ENCODE results near the gene FN3KRP.

The FN3KRP gene

GRCh38 chr17:82703036-82703745 is 13.3 kb upstream of the FN3KRP start:
- TF ChIP-seq CTCF (conservative IDR thresholded peaks at IDR 0.05; ENCODE audit: low read depth, low read length) = no peak
- no peak for DNase-seq (ENCODE audit: low read depth)

GRCh38 chr17:82703935-82704865 is 12.3 kb upstream of the FN3KRP start:
- DNase-seq (ENCODE audit: low read depth) = no peak
- no peak for TF ChIP-seq CTCF (conservative IDR thresholded peaks at IDR 0.05; ENCODE audit: low read depth, low read length)
- no peak overlapping the region for H3K4me3 ChIP-seq (ENCODE audit: low read depth, low read length)

More at GRCh38 chr17:82703036-82703745, 13.3 kb upstream of the FN3KRP start:
- H3K4me3 ChIP-seq (ENCODE audit: low read depth, low read length) = no peak overlapping the region

GRCh38 chr17:82704886-82705285 is 11.6 kb upstream of the FN3KRP start:
- TF ChIP-seq CTCF (conservative IDR thresholded peaks at IDR 0.05; ENCODE audit: low read depth, low read length) = no peak
- no peak for DNase-seq (ENCODE audit: low read depth)
- no peak overlapping the region for H3K4me3 ChIP-seq (ENCODE audit: low read depth, low read length)

- TF ChIP-seq CTCF (conservative IDR thresholded peaks at IDR 0.05; ENCODE audit: low read depth, low read length) = no peak
- no peak for DNase-seq (ENCODE audit: low read depth)
- H3K4me3 ChIP-seq (ENCODE audit: low read depth, low read length) = no peak overlapping the region
These were observed 10.8 kb upstream of the FN3KRP start for GRCh38 chr17:82705756-82706155.

- no peak for TF ChIP-seq CTCF (conservative IDR thresholded peaks at IDR 0.05; ENCODE audit: low read depth, low read length)
- no peak overlapping the region for H3K4me3 ChIP-seq (ENCODE audit: low read depth, low read length)
- DNase-seq (ENCODE audit: low read depth) = no peak
These were observed 7.4 kb upstream of the FN3KRP start for GRCh38 chr17:82709024-82709675.

GRCh38 chr17:82709676-82710498 is 6.6 kb upstream of the FN3KRP start:
- TF ChIP-seq CTCF (conservative IDR thresholded peaks at IDR 0.05; ENCODE audit: low read depth, low read length) = no peak
- no peak overlapping the region for H3K4me3 ChIP-seq (ENCODE audit: low read depth, low read length)
- DNase-seq (ENCODE audit: low read depth) = no peak
